ENCODE measurements around the gene SIPA1L2.

SIPA1L2 gene

DNA sequence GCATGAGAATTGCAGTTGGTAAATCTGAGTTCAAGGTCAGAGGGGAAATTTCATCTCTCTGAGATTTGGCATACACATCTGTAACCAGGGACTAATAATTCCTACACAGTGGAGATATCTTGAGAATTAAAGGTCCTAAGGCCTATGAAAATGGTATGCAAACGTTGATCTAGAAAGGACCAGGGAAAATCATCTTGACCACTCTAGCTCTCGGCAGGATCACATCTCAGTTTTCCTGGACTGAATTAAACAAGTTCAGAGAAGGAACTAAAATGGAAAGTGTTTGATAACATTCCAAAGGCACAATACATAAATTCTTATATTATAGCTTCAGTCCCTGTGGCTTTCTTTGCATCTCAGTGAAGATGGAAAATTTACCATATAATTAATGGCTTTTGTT lies 28.5 kb upstream of the SIPA1L2 start:
- no peak for DNase-seq (ENCODE audit: extremely low read depth, low read depth)
- TF ChIP-seq CTCF (IDR thresholded peaks at IDR 0.05; ENCODE audit: low read depth, low read length, missing control alignments) = no peak
- H3K4me3 ChIP-seq (replicated peaks; ENCODE audit: low read depth, low read length) = no peak overlapping the region

GRCh38 chr1:232657426-232658005 lies 27.6 kb upstream of the SIPA1L2 start:
- H3K4me3 ChIP-seq (replicated peaks; ENCODE audit: low read depth, low read length) = no peak overlapping the region

GRCh38 chr1:232655746-232656085 lies 25.8 kb upstream of the SIPA1L2 start:
- DNase-seq (ENCODE audit: extremely low read depth, low read depth) = no peak
- H3K4me3 ChIP-seq (replicated peaks; ENCODE audit: low read depth, low read length) = no peak overlapping the region
- TF ChIP-seq CTCF (IDR thresholded peaks at IDR 0.05; ENCODE audit: low read depth, low read length, missing control alignments) = no peak

More at GRCh38 chr1:232657426-232658005, 27.6 kb upstream of the SIPA1L2 start:
- no peak for TF ChIP-seq CTCF (IDR thresholded peaks at IDR 0.05; ENCODE audit: low read depth, low read length, missing control alignments)
- no peak for DNase-seq (ENCODE audit: extremely low read depth, low read depth)

GRCh38 chr1:232655028-232655745 lies 25.3 kb upstream of the SIPA1L2 start:
- DNase-seq (ENCODE audit: extremely low read depth, low read depth) = no peak
- no peak overlapping the region for H3K4me3 ChIP-seq (replicated peaks; ENCODE audit: low read depth, low read length)

GRCh38 chr1:232653789-232654188 lies 23.9 kb upstream of the SIPA1L2 start:
- no peak for TF ChIP-seq CTCF (IDR thresholded peaks at IDR 0.05; ENCODE audit: low read depth, low read length, missing control alignments)
- H3K4me3 ChIP-seq (replicated peaks; ENCODE audit: low read depth, low read length) = no peak overlapping the region
- DNase-seq (ENCODE audit: extremely low read depth, low read depth) = no peak

More at GRCh38 chr1:232655028-232655745, 25.3 kb upstream of the SIPA1L2 start:
- TF ChIP-seq CTCF (IDR thresholded peaks at IDR 0.05; ENCODE audit: low read depth, low read length, missing control alignments) = no peak

- no peak for DNase-seq (ENCODE audit: extremely low read depth, low read depth)
- TF ChIP-seq CTCF (IDR thresholded peaks at IDR 0.05; ENCODE audit: low read depth, low read length, missing control alignments) = no peak
- H3K4me3 ChIP-seq (replicated peaks; ENCODE audit: low read depth, low read length) = no peak overlapping the region
Measured at GRCh38 chr1:232650845-232651244, 20.9 kb upstream of the SIPA1L2 start.
